Measurements from ENCODE around the gene ZIC4. TPM values are rescaled to one million over a fixed set of nuclear protein-coding genes. Genes with fewer than 3 reads are reported as not detected.
A peak's percentile ranks its signal among the peaks of the same experiment; 100 is the strongest.

Gene ZIC4
- total and polyA plus RNA-seq, 4 donors, result 0.06 TPM; not detected in 3

- H3K9me3 ChIP-seq (ENCODE audit: control insufficient read depth in 4 of 4, low read length in 3 of 4), result peaks cover 0 to 6% (median 0%) of the 10 kb centered on the region in 4 donors
- WGBS, result 5% methylated on average over 31 of the region's 31 CpGs
- DNase-seq (ENCODE audit: low spot score), result no peak
- H3K27ac ChIP-seq (ENCODE audit: low read depth in 1 of 2, low read length in 2 of 2), result peak overlapping the region; percentile 39 to 47
- peak overlapping the region; percentile 56 to 78 for H3K9ac ChIP-seq (ENCODE audit: low read depth in 1 of 2, low read length in 2 of 2)
- peaks cover 13 to 42% (median 26%) of the 10 kb centered on the region in 4 donors for H3K4me1 ChIP-seq (ENCODE audit: control insufficient read depth in 4 of 4, insufficient read depth in 4 of 4, low read length in 3 of 4)
- TF ChIP-seq RXRA (IDR thresholded peaks at IDR 0.05) (peak in 1 of 2 donors; percentile 71), ATF3 (IDR thresholded peaks at IDR 0.05) (no peak), EGR1 (IDR thresholded peaks at IDR 0.05; ENCODE audit: low read depth in 2 of 2) (peak in 1 of 2 donors; percentile 24), FOXA1 (IDR thresholded peaks at IDR 0.05) (peak; percentile 16), YY1 (IDR thresholded peaks at IDR 0.05) (peak; percentile 43), CTCF (IDR thresholded peaks at IDR 0.05; ENCODE audit: low read depth, low read length, missing input control) (no peak), HNF4G (IDR thresholded peaks at IDR 0.05) (peak; percentile 63), NR2F2 (IDR thresholded peaks at IDR 0.05) (no peak), RAD21 (IDR thresholded peaks at IDR 0.05) (no peak), MAX (IDR thresholded peaks at IDR 0.05) (peak; percentile 82), GABPA (IDR thresholded peaks at IDR 0.05 in 1 of 2, conservative IDR thresholded peaks at IDR 0.05 in 1 of 2) (peak in 1 of 2 donors; percentile 26), JUND (IDR thresholded peaks at IDR 0.05) (peak in 1 of 2 donors; percentile 60), TAF1 (conservative IDR thresholded peaks at IDR 0.05) (no peak), REST (IDR thresholded peaks at IDR 0.05) (peak; percentile 54), HNF4A (conservative IDR thresholded peaks at IDR 0.05) (peak; percentile 83 to 93)
- peaks cover 0 to 4% (median 0%) of the 10 kb centered on the region in 4 donors for H3K36me3 ChIP-seq (ENCODE audit: control insufficient read depth in 4 of 4, insufficient read depth in 3 of 4, low read depth in 1 of 4, low read length in 3 of 4)
- H3K4me3 ChIP-seq (ENCODE audit: low read depth in 1 of 3, low read length in 3 of 3), result peak overlapping the region; percentile 61 to 75 (median 68)
- peaks cover 5 to 19% (median 11%) of the 10 kb centered on the region in 4 donors for H3K27me3 ChIP-seq (ENCODE audit: control insufficient read depth in 4 of 4, insufficient read depth in 4 of 4, low read length in 3 of 4)
Measured at GRCh38 chr3:147393943-147394883, 12.1 kb downstream of the ZIC4 start.
